ENCODE data around the gene APOL6. TPM values are rescaled to one million over a fixed set of nuclear protein-coding genes. Genes with fewer than 3 reads are reported as not detected.
"Not testable (repeated sequence)": the region's sequence is repeated elsewhere in the genome, so short reads cannot be mapped to it uniquely, and the experiment has no call there.

Gene APOL6
- total RNA-seq, 2 donors from 2014 or later: 8.7 to 14.6 TPM

GRCh38 chr22:35697142-35697541 is 48.9 kb downstream of the APOL6 start:
- no peaks in the 10 kb centered on the region for H3K9me3 ChIP-seq
- H3K36me3 ChIP-seq: no peaks in the 10 kb centered on the region
- H3K4me1 ChIP-seq (replicated peaks): no peaks in the 10 kb centered on the region
- WGBS: 78% methylated on average over 14 of the region's 14 CpGs
- intact Hi-C loops (cut with DNase I): no loop called here
- H3K4me3 ChIP-seq: no peak overlapping the region
- H3K27me3 ChIP-seq (replicated peaks; ENCODE audit: insufficient read depth): no peaks in the 10 kb centered on the region
- no peak for DNase-seq (ENCODE audit: low spot score)
- H3K27ac ChIP-seq: no peak overlapping the region
- TF ChIP-seq POLR2AphosphoS5 (IDR thresholded peaks at IDR 0.05) (no peak), POLR2A (IDR thresholded peaks at IDR 0.05) (no peak), CTCF (IDR thresholded peaks at IDR 0.05) (no peak)

- H3K27me3 ChIP-seq (replicated peaks; ENCODE audit: insufficient read depth); H3K9me3 ChIP-seq; DNase-seq (ENCODE audit: low spot score); H3K4me3 ChIP-seq; H3K27ac ChIP-seq; H3K4me1 ChIP-seq (replicated peaks); H3K36me3 ChIP-seq; intact Hi-C loops (cut with DNase I): not testable (repeated sequence)
- WGBS: 76% methylated on average over 6 of the region's 6 CpGs
These were observed 51.6 kb downstream of the APOL6 start for GRCh38 chr22:35699852-35700251.

- Histone ChIP-seq H3K27me3 (replicated peaks; ENCODE audit: insufficient read depth) (no peaks in the 10 kb centered on the region), H3K4me3 (no peak overlapping the region), H3K27ac (no peak overlapping the region), H3K9me3 (no peaks in the 10 kb centered on the region), H3K4me1 (replicated peaks) (no peaks in the 10 kb centered on the region), H3K36me3 (no peaks in the 10 kb centered on the region)
- 74% methylated on average over 7 of the region's 7 CpGs for WGBS
- intact Hi-C loops (cut with DNase I): no loop called here
- no peak for DNase-seq (ENCODE audit: low spot score)
- TF ChIP-seq POLR2AphosphoS5 (IDR thresholded peaks at IDR 0.05): no peak
- no peak for TF ChIP-seq POLR2A (IDR thresholded peaks at IDR 0.05)
- TF ChIP-seq CTCF (IDR thresholded peaks at IDR 0.05): no peak
These were observed 55.8 kb downstream of the APOL6 start for GRCh38 chr22:35703861-35704584.

GRCh38 chr22:35705141-35705540 is 56.9 kb downstream of the APOL6 start:
- H3K4me3 ChIP-seq: no peak overlapping the region
- TF ChIP-seq CTCF (IDR thresholded peaks at IDR 0.05) (no peak), POLR2A (IDR thresholded peaks at IDR 0.05) (no peak), POLR2AphosphoS5 (IDR thresholded peaks at IDR 0.05) (no peak)
- WGBS: 93% methylated on average over 3 of the region's 3 CpGs

GRCh38 chr22:35708453-35708852 is 60.2 kb downstream of the APOL6 start:
- no peak overlapping the region for H3K27ac ChIP-seq
- no peaks in the 10 kb centered on the region for H3K4me1 ChIP-seq (replicated peaks)
- intact Hi-C loops (cut with DNase I): no loop called here
- H3K27me3 ChIP-seq (replicated peaks; ENCODE audit: insufficient read depth): no peaks in the 10 kb centered on the region
- TF ChIP-seq POLR2A (IDR thresholded peaks at IDR 0.05): no peak
- no peak for TF ChIP-seq CTCF (IDR thresholded peaks at IDR 0.05)
- TF ChIP-seq POLR2AphosphoS5 (IDR thresholded peaks at IDR 0.05): no peak
- no peaks in the 10 kb centered on the region for H3K36me3 ChIP-seq
- DNase-seq (ENCODE audit: low spot score): no peak
- no peak overlapping the region for H3K4me3 ChIP-seq
- H3K9me3 ChIP-seq: no peaks in the 10 kb centered on the region
- 41% methylated on average over 7 of the region's 7 CpGs for WGBS

More at GRCh38 chr22:35705141-35705540, 56.9 kb downstream of the APOL6 start:
- intact Hi-C loops (cut with DNase I): no loop called here
- Histone ChIP-seq H3K9me3 (no peaks in the 10 kb centered on the region), H3K4me1 (replicated peaks) (no peaks in the 10 kb centered on the region), H3K27me3 (replicated peaks; ENCODE audit: insufficient read depth) (no peaks in the 10 kb centered on the region), H3K27ac (no peak overlapping the region), H3K36me3 (no peaks in the 10 kb centered on the region)
- DNase-seq (ENCODE audit: low spot score): no peak

All from prostate gland (tissue), 2 donors.